ENCODE measurements around the gene ADAT2.
A peak's percentile ranks its signal among the peaks of the same experiment; 100 is the strongest.

The ADAT2 gene

DNA sequence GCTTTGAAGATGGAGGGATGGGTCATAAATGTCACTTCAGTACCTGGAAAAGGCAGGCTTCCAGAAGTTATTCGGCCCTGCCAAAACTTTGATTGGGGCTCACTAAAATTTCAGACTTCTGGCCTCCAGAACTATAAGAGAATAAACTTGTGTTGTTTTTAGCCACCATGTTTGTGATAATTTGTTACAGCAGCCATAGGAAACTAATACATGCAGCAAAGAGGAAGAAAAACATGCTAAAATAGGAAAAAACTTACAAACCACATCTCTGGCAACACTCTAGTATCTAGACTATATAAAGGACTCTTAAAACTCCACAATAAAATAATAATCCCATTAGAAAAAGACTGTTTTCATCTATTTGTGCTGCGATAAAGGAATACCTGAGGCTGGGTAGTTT, 9.5 kb downstream of the ADAT2 start:
- no peak for DNase-seq

DNA sequence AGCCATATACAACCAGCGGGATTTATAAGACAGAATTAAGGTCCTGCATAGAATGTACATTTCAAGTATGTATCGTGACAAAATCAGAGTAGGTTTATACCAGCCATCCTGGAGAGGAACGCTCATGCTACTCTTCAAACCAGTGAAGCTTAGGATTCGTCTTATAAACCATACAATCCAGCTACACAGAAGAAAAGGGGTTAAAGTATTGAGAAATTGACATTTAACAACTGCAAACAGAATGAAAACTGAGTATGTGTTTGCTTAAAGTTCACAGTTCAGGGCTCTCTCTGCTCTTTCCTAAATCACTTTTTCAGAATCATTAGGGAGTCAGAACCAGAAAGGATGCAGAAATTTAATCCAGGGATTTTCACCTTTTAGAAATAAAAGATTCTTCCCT, 17.9 kb downstream of the ADAT2 start:
- DNase-seq: no peak

DNA sequence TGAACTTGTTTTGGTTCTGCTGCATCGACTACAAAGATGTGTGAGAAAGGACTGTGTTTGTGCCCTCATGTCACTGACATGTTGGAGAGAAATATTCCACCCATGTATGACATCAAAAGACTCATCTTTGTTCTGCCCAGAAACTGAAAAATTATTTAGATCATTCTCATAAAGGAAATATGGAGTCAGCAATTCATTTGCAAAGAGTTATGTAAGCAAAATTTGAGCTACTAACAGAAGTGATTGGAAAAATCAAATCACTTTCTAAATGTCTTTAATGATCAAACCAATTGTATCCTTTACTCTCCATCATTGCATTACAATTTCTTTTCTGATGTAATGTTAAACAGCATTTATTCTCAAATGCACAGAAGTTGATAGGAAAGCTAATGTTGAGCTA, 19.3 kb downstream of the ADAT2 start:
- no peak for DNase-seq

DNA sequence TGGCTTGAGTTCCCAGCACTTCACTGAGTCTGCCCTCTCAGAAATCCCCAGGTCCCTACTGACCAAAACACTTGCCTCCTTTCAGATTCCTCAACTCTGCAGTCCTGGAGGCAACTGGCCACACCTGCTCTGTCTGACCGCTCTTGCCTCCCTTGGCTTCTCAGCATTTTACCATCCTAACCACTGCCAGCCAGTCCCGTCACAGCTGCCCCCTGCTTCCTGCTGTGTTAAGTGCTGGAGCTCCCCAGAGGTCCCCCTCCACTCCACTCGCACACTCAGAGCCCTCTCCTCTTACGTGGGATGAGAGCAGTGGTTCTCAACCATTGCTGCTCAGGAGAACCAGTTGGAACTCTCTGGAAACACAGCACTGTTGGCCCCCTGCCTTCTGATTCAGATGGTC, 20.5 kb downstream of the ADAT2 start:
- no peak for DNase-seq

DNA sequence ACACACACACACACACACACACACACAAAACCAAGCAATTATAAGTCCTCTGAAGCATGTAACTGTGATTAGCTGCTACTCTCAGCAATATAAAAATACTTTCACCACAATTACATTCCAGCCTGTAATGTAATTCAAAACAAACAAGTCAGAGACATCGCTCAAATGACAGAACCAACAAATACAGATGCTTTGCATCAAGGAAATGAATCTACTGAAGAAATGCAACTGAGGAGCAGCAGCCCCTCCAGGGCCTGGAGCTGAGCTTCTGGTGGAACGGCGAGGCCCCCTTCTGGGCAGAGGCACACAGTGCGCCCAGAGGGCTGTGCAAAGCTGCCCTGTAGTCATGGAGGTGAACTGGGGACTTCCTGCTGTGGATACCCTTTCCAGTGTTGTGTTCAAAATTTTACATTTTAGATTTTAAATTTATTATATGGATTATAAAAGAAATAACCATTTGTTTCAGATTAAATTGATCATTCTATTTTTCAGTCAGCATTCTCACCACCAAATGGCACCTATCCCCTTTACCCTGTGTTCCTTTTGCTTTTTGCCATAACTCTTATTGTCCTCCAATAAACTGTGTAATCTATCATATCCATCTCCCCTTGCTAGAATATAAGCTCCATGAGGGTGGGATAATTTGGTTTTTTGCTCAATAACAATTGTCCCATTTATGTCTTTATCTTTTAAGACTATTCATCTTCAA, 23.2 kb downstream of the ADAT2 start:
- DNase-seq: peak; percentile 42

DNA sequence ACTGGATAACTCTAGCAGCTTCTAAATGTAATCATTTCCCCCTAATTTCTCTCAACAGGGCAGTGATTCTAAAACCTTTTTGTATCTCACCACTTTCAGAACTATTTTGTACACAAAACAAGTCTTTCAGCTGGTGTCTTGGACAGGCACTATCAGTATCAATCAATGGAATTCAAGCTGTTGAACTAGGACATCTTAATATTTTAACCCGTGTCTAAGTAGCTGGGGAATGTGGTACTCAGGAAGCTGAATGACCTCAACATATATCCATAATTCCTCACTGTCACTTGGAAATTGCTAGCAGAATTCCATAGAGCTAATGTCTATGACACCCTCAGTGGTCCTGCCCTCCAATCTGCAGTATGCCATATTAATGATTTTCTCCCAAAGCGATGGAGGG, 24.5 kb downstream of the ADAT2 start:
- no peak for DNase-seq

DNA sequence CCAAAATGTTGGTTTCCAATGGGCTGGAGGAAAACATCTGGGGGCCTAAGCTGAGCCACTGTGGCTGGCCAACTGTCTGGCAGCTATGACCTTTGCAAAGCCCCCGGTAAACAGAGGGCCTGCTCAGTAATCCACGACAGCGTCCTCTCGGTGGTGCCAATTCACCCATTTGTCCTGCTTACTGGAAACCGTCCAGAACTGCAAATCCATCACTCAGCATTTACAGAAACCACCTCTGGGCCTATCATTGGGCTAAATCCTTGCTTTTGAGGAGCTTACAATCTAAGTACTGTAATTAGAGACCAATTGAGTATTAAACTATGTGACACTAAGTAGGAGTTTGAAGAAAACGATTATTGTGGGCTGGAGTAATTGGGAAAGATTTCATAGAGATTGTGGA, 31.0 kb downstream of the ADAT2 start:
- no peak for DNase-seq

DNA sequence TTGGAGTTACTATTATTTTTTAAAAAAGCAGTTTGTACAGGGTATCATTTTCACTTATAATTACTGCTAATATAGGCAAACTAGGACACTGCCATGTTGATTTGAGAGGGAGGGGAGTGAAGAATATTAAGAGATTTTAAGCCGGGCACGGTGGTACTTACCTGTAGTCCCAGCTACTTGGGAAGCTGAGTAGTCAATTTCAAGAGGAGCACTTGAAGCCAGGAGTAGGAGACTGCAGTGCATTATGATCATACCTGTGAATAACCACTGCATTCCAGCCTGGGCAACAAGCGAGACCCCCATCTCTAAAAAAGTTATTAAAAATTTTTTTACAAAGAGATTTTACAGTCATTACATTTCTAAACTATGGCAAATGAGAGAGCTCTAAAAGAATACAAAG, 35.7 kb downstream of the ADAT2 start:
- DNase-seq: no peak

DNA sequence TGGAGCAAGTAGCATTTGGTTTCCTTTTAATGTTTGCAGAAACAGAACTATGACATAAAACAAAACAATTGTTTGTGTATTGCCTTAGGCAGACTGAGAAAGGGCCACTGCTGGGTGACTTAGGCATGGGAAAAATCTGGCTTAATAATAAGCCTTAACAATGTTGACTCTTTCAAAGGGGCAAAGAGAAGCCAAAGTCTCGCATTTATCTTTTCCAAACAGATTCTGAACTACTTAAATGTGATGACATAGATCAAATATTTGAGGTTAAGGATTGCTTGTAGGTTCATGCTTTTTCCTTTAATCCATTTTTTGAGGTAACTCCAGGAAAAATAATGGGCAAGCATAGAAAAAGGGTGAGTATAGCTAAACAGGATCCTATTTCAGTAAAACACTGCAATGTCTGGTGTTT, 39.6 kb downstream of the ADAT2 start:
- no peak for DNase-seq

DNA sequence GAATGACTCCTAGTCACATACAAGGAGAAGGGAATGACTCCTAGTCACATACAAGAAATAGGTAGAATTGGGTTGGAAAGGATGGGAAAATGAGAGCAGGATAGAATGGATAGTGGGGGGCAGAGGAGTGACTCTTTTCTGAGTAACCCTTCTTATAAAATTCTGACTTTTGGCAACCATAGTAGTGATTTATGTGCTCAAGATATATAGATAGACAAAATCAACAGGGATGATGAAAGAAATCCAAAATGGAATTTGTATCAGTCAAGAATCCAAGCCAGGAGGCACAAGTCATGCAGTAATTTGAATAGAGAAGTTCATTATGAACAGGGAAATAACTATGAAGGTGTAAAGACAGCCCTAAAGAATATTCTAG, 41.7 kb downstream of the ADAT2 start:
- DNase-seq: no peak

DNA sequence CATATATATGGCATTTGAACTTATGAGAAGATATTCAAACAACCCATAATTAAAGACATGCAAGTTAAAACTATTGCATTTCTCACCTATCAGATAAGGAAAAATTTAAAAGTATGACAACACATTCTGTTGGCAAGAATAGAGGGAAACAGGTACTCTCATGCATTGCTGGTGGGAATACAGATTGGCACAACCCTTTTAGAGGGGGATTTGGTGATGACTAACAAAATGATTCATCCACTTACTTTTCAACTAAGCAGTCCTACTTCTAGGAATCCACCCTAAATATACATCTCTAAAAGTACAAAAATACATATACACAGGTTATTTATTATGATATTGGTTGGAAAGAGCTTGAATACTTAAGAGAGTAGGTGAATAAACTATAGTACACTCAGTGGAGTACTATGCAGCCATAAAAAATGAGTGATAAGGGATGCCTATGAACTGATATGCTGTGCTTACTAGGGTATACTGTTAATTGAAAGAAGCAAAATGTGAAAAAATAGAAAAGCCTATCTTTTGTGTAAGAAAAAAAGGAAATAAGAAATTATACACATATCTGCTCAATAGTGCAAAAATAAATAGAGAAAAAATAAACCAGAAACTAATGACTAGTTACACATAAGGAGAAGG, 42.2 kb downstream of the ADAT2 start:
- no peak for DNase-seq

DNA sequence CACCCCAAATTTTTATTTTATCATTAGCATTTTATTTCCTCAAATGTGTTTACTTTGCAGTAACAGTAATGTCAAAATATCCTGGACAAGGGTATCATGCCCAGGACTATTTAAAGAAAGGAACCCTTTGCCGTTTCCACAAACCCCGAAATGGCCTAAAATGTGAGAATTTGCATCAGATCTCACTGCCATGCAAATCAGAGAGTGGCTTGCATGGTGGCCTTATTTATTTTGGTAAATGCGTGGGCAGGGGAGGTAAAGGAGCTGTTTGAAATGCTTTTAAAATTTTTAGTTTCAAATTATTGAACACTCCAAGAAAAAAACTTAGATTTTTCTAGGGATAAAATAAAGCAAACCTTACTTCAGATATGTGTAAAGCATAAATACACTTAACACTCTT, 43.8 kb downstream of the ADAT2 start:
- no peak for DNase-seq

DNA sequence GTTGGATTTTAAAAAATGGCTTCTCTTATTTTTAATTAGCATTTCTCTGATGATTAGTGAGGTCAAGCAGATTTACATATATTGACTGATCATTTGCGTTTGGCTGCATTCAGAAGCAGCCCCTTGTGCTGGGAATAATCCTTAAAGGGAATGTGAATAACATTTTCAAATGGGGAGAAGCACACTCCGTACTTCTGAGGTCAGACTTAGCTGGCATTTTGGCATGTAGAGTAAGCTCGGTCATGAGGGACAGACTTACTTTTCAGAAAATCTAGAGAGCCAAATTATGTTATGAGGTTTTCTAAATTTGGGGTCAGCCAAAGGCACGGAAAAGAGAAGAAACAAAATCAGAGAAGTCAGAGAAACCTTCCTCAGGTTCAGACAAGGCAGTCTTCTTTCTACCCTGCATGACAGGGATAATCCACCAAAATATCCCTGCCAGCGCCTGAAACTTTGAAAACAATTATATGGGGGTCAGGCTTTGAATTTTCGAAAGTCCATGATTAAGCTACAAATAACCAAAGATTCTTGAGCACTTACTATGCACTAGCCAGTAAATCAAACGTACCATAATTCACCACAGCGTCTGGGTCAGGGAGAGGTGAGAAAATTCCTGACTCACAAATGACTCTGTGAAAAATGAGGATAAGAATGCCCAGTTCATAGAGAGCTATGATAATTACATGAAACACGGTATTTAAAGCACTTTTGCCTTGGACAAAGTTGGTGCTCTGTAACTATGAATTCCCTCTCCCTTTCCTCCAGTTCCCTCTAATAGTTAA, 44.9 kb downstream of the ADAT2 start:
- DNase-seq: no peak

DNA sequence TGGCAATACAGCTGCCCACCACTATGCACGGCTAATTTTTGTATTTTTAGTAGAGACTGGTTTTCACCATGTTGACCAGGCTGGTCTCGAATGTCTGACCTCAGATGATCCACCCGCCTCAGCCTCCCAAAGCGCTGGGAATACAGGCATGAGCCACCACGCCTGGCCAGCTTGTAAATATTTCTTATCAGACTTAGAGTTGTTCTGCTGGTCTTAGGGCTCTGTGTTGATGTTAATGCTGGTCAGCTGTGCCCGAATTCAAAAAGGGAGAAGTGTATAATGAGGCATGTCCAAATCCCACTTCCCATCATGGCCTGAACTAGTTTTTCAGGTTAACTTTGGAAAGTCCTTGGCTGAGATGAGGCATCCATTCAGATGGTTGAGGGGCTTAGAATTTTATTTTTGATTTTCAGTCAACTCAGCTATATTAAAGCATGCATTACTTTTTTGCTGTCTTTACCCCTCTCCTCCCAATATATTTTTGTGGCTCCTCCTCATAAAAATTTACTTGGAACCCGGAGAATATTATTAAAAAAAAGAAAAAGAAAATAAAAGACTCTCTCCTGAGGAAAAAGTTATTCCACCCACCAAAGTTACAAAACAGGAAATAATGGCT, 47.7 kb downstream of the ADAT2 start:
- DNase-seq: no peak

DNA sequence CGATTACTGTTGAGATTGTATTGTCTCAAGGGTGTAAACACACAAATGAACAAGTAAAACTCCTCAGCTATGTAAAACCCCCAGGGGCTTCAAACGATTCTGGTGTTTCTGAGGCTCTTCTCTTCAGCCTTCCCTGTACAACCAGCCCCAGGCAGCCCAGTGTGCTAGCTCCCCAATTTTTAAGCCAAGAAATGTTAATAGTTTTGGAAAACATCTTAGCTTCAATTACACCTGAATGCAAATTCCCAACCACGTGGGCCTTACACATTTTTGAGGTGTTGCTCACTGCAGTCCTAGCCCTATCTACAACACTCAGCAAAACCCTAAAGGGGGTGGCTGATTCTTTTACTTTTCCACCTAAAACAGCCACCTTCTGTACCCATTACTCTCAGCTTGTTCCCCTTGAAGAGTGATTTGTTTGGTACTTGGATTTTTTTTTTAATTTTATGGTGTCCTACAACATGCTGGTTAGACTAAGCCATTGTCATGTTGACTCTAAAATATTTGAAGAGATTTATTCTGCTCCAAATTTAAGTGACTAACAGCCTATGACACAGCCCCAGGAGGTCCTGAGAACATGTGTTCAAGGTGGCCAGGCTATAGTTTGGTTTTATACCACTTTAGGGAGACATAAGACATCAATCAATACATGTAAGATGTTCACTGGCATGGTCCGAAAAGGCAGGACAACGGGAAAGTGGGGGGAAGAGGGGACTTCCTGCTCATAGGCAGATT, 48.7 kb downstream of the ADAT2 start:
- DNase-seq: no peak

DNA sequence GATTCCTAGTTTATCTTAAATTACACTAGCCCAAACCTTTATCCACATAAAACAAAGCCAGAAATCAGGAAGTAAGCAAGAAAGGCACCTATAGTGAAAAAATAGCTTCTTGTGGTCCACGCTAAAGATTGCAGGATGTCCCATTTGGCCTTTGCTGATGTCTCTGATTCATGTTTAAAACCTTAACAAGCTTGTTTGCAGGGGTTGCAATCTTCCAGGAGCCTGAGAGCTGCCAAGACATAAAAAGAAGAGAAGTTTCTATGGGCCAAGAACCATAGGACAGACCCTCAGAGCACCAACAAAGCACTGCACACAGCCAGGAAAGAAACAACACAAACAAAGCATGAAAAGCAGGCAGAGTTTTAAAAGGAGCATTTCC, 49.4 kb downstream of the ADAT2 start:
- no peak for DNase-seq

DNA sequence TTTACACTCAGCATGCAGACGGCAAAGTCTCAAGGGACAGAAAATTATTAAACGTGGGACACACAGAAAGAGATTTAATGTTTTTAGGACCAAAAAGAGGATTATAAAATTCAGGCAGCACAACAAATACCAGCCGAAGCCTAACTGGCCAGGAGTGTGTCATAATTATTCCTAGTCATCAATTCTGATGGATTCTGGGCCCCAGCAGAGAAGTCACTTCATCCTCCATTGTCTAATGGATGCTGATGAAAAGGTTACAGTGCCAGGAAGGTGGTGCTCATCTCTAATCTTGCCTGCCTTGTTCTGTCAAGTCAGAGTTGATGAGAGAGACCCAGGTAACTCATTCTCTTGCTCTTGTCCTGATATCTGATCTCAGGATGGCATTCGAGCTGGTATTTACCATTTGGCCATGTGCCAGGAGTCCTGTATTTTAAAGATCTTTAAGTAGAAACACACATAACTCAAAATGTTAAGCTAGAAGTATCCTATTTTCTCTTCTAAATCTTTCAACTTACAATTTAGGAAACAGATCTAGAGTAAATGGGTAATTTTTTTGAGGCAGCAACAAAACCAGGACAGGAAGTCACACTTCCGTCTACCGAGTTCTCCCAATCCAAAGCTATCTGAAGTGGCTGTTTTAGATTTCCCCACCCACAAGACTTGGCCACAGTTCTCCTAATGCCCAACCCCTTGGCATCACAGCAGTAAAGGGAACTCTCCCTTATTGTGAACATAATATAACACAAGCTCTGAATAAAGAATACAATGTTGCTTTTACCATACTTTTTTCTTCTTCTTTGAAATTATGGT, 50.0 kb downstream of the ADAT2 start:
- no peak for DNase-seq

DNA sequence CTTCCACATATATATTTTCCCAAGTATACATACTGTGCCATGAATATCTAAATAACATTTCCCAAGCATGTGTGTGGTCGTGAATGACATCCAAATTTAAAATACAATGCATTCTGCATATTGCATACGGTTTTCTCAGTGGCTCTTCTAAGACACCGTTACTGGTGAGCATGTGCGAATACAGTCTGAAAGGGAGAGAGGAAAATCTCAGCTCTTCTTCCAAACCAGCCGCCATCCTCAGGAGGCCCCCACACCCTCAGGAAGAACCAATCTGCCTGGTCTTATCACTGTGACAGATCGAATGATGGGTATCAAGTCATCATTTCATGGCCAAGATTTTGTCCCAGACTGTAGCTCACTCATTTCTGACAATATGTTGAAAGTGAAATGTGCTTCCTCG, 50.7 kb downstream of the ADAT2 start:
- no peak for DNase-seq

DNA sequence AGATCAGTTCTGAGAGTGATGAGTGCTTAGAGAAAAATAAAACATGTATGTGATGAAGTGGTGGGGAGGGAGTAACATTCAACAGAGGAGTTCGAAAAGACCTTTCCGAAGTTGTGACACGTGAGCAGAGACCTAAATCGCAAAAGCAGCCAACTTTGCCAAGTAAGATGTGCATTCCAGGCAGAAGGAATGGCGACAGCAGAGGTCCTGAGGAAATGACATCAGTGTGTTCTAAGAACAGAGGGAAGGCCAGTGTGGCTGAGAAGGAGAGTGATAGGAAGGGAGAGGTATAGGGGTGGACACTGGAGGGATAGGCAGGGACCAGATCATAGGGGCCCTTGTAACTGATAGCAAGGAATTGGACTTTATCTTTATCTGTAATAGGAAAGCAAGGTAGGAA, 51.3 kb downstream of the ADAT2 start:
- no peak for DNase-seq

DNA sequence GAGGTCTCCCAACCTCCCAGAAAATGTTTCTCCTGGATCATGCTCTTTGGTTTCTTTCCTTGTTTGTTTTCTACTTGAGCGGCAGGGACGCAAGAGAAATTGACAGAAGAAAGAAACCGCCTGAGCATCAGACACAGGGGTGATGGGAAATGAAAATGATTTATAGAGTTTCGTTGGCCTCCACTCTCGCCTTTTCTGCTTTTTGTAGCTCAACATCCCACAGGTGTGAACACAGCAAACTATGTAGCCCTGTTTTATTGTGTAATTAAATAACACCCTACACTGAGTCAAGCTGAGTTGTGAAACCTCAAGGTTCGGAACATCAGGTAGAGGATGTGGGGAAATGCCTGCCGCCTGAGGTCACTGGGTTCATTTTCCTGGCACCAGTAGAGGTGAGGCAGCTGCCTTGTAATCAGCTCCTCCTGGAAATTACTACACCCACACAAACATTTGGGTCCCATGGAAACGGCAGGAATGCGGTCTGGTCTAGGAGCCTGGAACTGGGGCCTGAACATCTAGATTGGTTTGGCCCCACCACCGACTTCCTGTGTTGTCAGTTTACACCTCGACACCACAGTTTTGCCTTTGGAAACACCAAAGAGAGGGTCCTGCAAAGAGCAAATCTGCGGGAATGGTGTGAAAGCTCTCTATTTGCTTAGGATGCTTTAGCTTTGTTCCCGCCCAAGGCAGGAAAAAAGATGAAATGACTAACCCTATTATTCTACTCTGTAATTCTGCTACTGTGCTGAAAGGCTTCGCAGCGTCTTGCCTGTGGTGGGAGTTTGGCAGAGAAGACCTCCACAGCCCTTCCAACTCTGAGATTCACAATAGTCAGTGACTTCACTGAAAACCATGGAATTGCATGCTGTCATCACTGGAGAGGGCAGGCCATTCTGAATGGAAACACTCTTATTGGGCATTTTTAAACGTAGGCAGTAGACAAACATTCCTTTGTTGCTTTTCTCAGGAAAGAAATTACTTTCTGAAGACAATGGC, 53.0 kb downstream of the ADAT2 start:
- DNase-seq: no peak

Data from NCI-H1694 treated with DMSO at 0.1 percent for 48 hours (cell line).